HG03432 (cell line): ENCODE results near the gene GPC5.

Source experiments
- ATAC-seq: cut with Tn5 transposase; IDR thresholded peaks from one replicate; pipeline ENCODE4 v1.9.1; 2021; ENCODE audit warnings: mild to moderate bottlenecking, moderate library complexity; ENCODE audit not compliant: unreplicated experiment

Gene GPC5

GRCh38 chr13:92775658-92776057 lies 1377.2 kb downstream of the GPC5 start:
- ATAC-seq = no peak

- no peak for ATAC-seq
Observed at GRCh38 chr13:92781965-92782690, 1383.7 kb downstream of the GPC5 start.

GRCh38 chr13:92802776-92803175 lies 1404.4 kb downstream of the GPC5 start:
- ATAC-seq = no peak

- ATAC-seq = no peak
Observed at GRCh38 chr13:92804346-92804745, 1405.9 kb downstream of the GPC5 start.

GRCh38 chr13:92804926-92805325 lies 1406.5 kb downstream of the GPC5 start:
- ATAC-seq = no peak

GRCh38 chr13:92805766-92806165 lies 1407.3 kb downstream of the GPC5 start:
- peak; percentile 14 for ATAC-seq

GRCh38 chr13:92806215-92806614 lies 1407.8 kb downstream of the GPC5 start:
- ATAC-seq = peak; percentile 76

- ATAC-seq = no peak
Observed at GRCh38 chr13:92807353-92807752, 1408.9 kb downstream of the GPC5 start.

- no peak for ATAC-seq
Observed at GRCh38 chr13:92807966-92808365, 1409.5 kb downstream of the GPC5 start.

GRCh38 chr13:92821324-92821723 lies 1422.9 kb downstream of the GPC5 start:
- no peak for ATAC-seq

- ATAC-seq = no peak
Observed at GRCh38 chr13:92823059-92823458, 1424.6 kb downstream of the GPC5 start.

- no peak for ATAC-seq
Observed at GRCh38 chr13:92825938-92826596, 1427.6 kb downstream of the GPC5 start.

GRCh38 chr13:92827503-92827902 lies 1429.1 kb downstream of the GPC5 start:
- ATAC-seq = no peak

GRCh38 chr13:92829930-92830329 lies 1431.5 kb downstream of the GPC5 start:
- ATAC-seq = no peak

GRCh38 chr13:92830821-92831220 lies 1432.4 kb downstream of the GPC5 start:
- no peak for ATAC-seq

GRCh38 chr13:92833071-92833470 lies 1434.7 kb downstream of the GPC5 start:
- ATAC-seq = no peak

GRCh38 chr13:92836171-92836570 lies 1437.8 kb downstream of the GPC5 start:
- ATAC-seq = no peak

GRCh38 chr13:92838786-92839185 lies 1440.4 kb downstream of the GPC5 start:
- ATAC-seq = peak; percentile 77

- ATAC-seq = no peak
Observed at GRCh38 chr13:92842145-92842544, 1443.7 kb downstream of the GPC5 start.

GRCh38 chr13:92843549-92843948 lies 1445.1 kb downstream of the GPC5 start:
- ATAC-seq = peak; percentile 82

- no peak for ATAC-seq
Observed at GRCh38 chr13:92849381-92849780, 1451.0 kb downstream of the GPC5 start.

- ATAC-seq = no peak
Observed at GRCh38 chr13:92864584-92865284, 1466.3 kb downstream of the GPC5 start.
